GM18870 (cell line): Measurements from ENCODE around the gene THAP3.

Experiments
- ATAC-seq: cut with Tn5 transposase; IDR thresholded peaks from one replicate; pipeline ENCODE4 v1.9.1; 2021; ENCODE audit warnings: moderate library complexity; ENCODE audit not compliant: unreplicated experiment

Gene THAP3

GRCh38 chr1:6624710-6625583 is at the start of gene THAP3:
Gene THAP3, plus strand, starts transcription at chr1:6624868. Its CDS starts 351 bp downstream, at chr1:6625219.
- peak; percentile 42 for ATAC-seq

- ATAC-seq = no peak
These were observed 46.7 kb upstream of the THAP3 start for GRCh38 chr1:6577831-6578525.

GRCh38 chr1:6578624-6579373 is 45.9 kb upstream of the THAP3 start:
- no peak for ATAC-seq

- ATAC-seq = peak; percentile 77
These were observed 45.1 kb upstream of the THAP3 start, which contains the start of gene ZBTB48 for GRCh38 chr1:6579374-6580118. Gene ZBTB48, plus strand, starts transcription at chr1:6579994. Its CDS starts 616 bp downstream, at chr1:6580610.

GRCh38 chr1:6580119-6580592 is 44.5 kb upstream of the THAP3 start:
- no peak for ATAC-seq

GRCh38 chr1:6580593-6581409 is 43.9 kb upstream of the THAP3 start:
- ATAC-seq = no peak

GRCh38 chr1:6581561-6582305 is 42.9 kb upstream of the THAP3 start:
- no peak for ATAC-seq

- no peak for ATAC-seq
These were observed 42.3 kb upstream of the THAP3 start for GRCh38 chr1:6582370-6582769.

GRCh38 chr1:6584126-6585080 is 40.3 kb upstream of the THAP3 start:
- no peak for ATAC-seq

- ATAC-seq = no peak
These were observed 39.5 kb upstream of the THAP3 start for GRCh38 chr1:6585081-6585722.

GRCh38 chr1:6585841-6586240 is 38.8 kb upstream of the THAP3 start:
- no peak for ATAC-seq

GRCh38 chr1:6586404-6586816 is 38.3 kb upstream of the THAP3 start:
- no peak for ATAC-seq

GRCh38 chr1:6587261-6588005 is 37.2 kb upstream of the THAP3 start:
- ATAC-seq = no peak

GRCh38 chr1:6588128-6588892 is 36.4 kb upstream of the THAP3 start:
- no peak for ATAC-seq

GRCh38 chr1:6588893-6589520 is 35.7 kb upstream of the THAP3 start:
- ATAC-seq = no peak
